ENCODE data around the gene MAF. TPM values are rescaled to one million over a fixed set of nuclear protein-coding genes. Genes with fewer than 3 reads are reported as not detected.

The MAF gene
- total and polyA plus RNA-seq, 9 of the 15 experiments (the other 6 are each of a cell fraction or from before 2014, with no cell fraction given) = 0.01 to 0.18 TPM; not detected in 7

- ATAC-seq = no peak
- BruUV-seq (replicated peaks) = no TSS peak
Observed at GRCh38 chr16:79547085-79547484, 53.5 kb downstream of the MAF start.

More at GRCh38 chr16:79547085-79547484, 53.5 kb downstream of the MAF start:
- TF ChIP-seq NR1H2 (CRISPR knock-in tag; IDR thresholded peaks at IDR 0.05) (no peak), ZSCAN29 (IDR thresholded peaks at IDR 0.05) (no peak)
- H2AFZ ChIP-seq (ENCODE audit: low read depth, low read length) = no peak overlapping the region
- H3K9me3 ChIP-seq (replicated peaks; ENCODE audit: control insufficient read depth, insufficient read depth, low read depth, low read length) = no peaks in the 10 kb centered on the region
- H3K27me3 ChIP-seq (ENCODE audit: control insufficient read depth in 2 of 2, insufficient read depth in 2 of 2, low read length in 2 of 2) = peaks cover 5 to 17% of the 10 kb centered on the region in 2 experiments; a peak in 4 of 5 replicates
- H3K4me3 ChIP-seq = no peak overlapping the region
- H3K36me3 ChIP-seq (ENCODE audit: control insufficient read depth, insufficient read depth, low read length) = no peaks in the 10 kb centered on the region
- DNase-seq (ENCODE audit: extremely low read depth in 1 of 4, low spot score in 3 of 4) (no peak), FAIRE-seq (no peak)
- no peaks in the 10 kb centered on the region for H3K79me2 ChIP-seq (ENCODE audit: control insufficient read depth, insufficient read depth, low read length)
- no peaks in the 10 kb centered on the region for H3K4me1 ChIP-seq (replicated peaks in 1 of 2; ENCODE audit: control insufficient read depth in 2 of 2, insufficient read depth in 2 of 2, low read length in 2 of 2)
- H3K27ac ChIP-seq (ENCODE audit: extremely low read depth, low read depth, low read length) = no peak overlapping the region
- intact Hi-C loops (cut with micrococcal nuclease) (no loop called here), in situ Hi-C loops (cut with MboI) (no loop called here)
- WGBS (ENCODE audit: insufficient coverage, low coverage, missing lambda C conversion rate) = 2% methylated on average over 6 of the region's 6 CpGs
- CTCF ChIA-PET (ENCODE audit: low intra/inter-chr PET ratio) = no interaction called here
- POLR2A ChIA-PET = no interaction called here
- no peak overlapping the region for H3K9ac ChIP-seq (ENCODE audit: insufficient read depth in 1 of 2, low read depth in 2 of 2, low read length in 2 of 2)
- no peaks in the 10 kb centered on the region; the same call in 1 of the 2 replicates for H4K20me1 ChIP-seq (replicated peaks; ENCODE audit: control insufficient read depth, insufficient read depth, low read length)
- no peaks in the 10 kb centered on the region for H3K9me1 ChIP-seq (ENCODE audit: control insufficient read depth, insufficient read depth, low read length)
- H3K4me2 ChIP-seq (ENCODE audit: insufficient read depth, low read length) = no peak overlapping the region
